Mesendoderm (in vitro differentiated cells): ENCODE data around the gene CALML3.

Source experiments
- DNase-seq: peaks from one replicate; pipeline ENCODE4 v3.0.0; 2013
- H2AK5ac ChIP-seq: 2 replicates; pipeline ENCODE4 v1.6.1; 2013; ENCODE audit warnings: low read length, inconsistent platforms
- H2BK120ac ChIP-seq: 2 replicates; pipeline ENCODE4 v1.6.1; 2013; ENCODE audit warnings: low read depth, mild to moderate bottlenecking, low read length, moderate library complexity, mixed read lengths
- H2BK15ac ChIP-seq: replicated peaks from 2 replicates; pipeline ENCODE4 v1.6.1; 2013; ENCODE audit warnings: low read depth, mild to moderate bottlenecking, moderate library complexity
- H2BK5ac ChIP-seq: 2 replicates; pipeline ENCODE4 v1.6.1; 2013; ENCODE audit warnings: low read length, inconsistent platforms
- H3K18ac ChIP-seq: 2 replicates; pipeline ENCODE4 v1.6.1; 2013; ENCODE audit warnings: mild to moderate bottlenecking, low read length, mixed read lengths
- H3K23ac ChIP-seq: one replicate; pipeline ENCODE4 v1.6.1; 2013; ENCODE audit warnings: low read length
- H3K27ac ChIP-seq: 2 replicates; pipeline ENCODE4 v1.5.1; 2013; ENCODE audit warnings: low read depth, mild to moderate bottlenecking, inconsistent platforms, low read length, moderate library complexity
- H3K27me3 ChIP-seq: 2 replicates; pipeline ENCODE4 v1.6.1; 2013; ENCODE audit warnings: low read length, control low read depth, mild to moderate bottlenecking, inconsistent platforms; ENCODE audit not compliant: insufficient read depth, poor library complexity
- H3K36me3 ChIP-seq: 2 replicates; pipeline ENCODE4 v1.6.1; 2013; ENCODE audit warnings: low read length, inconsistent platforms; ENCODE audit not compliant: control insufficient read depth, insufficient read depth
- H3K4ac ChIP-seq: one replicate; pipeline ENCODE4 v1.6.1; 2013; ENCODE audit warnings: low read depth, mild to moderate bottlenecking, low read length, moderate library complexity
- H3K4me1 ChIP-seq: 2 replicates; pipeline ENCODE4 v1.6.1; 2013; ENCODE audit warnings: low read depth, low read length, inconsistent platforms; ENCODE audit not compliant: control insufficient read depth
- H3K4me2 ChIP-seq: 2 replicates; pipeline ENCODE4 v1.6.1; 2013; ENCODE audit warnings: low read length
- H3K4me3 ChIP-seq: 2 replicates; pipeline ENCODE4 v1.5.1; 2013; ENCODE audit warnings: mild to moderate bottlenecking, low read length
- H3K56ac ChIP-seq: one replicate; pipeline ENCODE4 v1.6.1; 2013; ENCODE audit warnings: low read length
- H3K79me1 ChIP-seq: 2 replicates; pipeline ENCODE4 v1.6.1; 2013; ENCODE audit warnings: low read length, inconsistent platforms
- H3K79me2 ChIP-seq: 2 replicates; pipeline ENCODE4 v1.6.1; 2013; ENCODE audit warnings: mild to moderate bottlenecking, low read length; ENCODE audit not compliant: control insufficient read depth, insufficient read depth
- H3K9ac ChIP-seq: 2 replicates; pipeline ENCODE4 v1.6.1; 2013; ENCODE audit warnings: low read length, inconsistent platforms
- H4K5ac ChIP-seq: one replicate; pipeline ENCODE4 v1.6.1; 2013; ENCODE audit warnings: low read length
- H4K8ac ChIP-seq: one replicate; pipeline ENCODE4 v1.6.1; 2013; ENCODE audit warnings: low read depth, mild to moderate bottlenecking, control low read depth, low read length, moderate library complexity
- WGBS: extraction: QIAGEN DNeasy Blood & Tissue Kit; methylation state at CpG from one replicate; pipeline ENCODE4 v1.1.7; 2013; ENCODE audit warnings: low lambda C conversion rate, missing lambda C conversion rate; ENCODE audit not compliant: insufficient coverage; ENCODE audit errors: extremely low coverage; 5-methylcytosine and 5-hydroxymethylcytosine counted together

Gene CALML3

DNA sequence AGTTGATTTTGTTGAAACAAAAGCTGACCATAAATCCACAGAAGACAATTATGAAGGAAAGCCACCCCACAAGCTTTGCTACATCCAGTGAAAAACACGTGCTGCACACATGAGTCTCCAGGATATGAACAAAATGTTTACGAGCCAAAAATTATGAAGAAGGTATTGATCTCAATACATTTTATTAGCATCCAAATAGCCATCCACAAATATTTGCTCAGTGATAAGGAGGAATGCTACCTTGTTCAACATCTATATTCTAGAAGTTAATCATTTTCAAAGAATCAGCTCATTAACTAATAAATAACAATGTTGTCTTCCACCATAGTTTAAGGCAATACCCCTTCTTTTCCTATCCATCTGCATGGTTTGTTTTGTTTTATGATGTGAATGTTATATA, 42.7 kb downstream of the CALML3 start:
- Histone ChIP-seq H3K23ac (no peak overlapping the region), H3K27ac (no peak overlapping the region)

DNA sequence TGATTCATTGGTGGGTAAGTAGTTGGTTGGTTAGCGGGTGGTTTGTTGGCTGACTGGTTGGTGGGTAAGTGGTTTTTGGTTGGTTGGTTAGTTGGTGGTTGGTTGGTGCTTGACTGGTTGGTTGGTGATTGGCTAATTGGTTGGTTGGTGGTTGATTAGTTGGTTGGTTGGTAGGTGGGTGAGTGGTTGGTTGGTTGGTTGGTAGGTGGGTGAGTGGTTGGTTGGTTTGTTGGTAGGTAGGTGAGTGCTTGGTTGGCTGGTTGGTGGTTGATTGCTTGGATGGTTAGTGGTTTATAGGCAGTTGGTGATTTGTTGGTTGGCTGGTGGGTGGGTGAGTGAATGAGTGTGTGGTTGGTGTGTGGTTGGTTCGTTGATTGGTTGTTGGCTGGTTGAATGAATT, 44.2 kb downstream of the CALML3 start:
- H3K9ac ChIP-seq, result no peak overlapping the region
- DNase-seq, result no peak
- no peak overlapping the region for H2BK5ac ChIP-seq
- no peaks in the 10 kb centered on the region for H3K27me3 ChIP-seq
- H3K27ac ChIP-seq, result no peak overlapping the region
- no peak overlapping the region for H3K4me2 ChIP-seq
- no peak overlapping the region for H2BK120ac ChIP-seq
- no peaks in the 10 kb centered on the region for H3K79me2 ChIP-seq
- no peaks in the 10 kb centered on the region for H3K36me3 ChIP-seq
- no peak overlapping the region for H3K56ac ChIP-seq
- H3K4me3 ChIP-seq, result no peak overlapping the region
- H3K4me1 ChIP-seq, result no peaks in the 10 kb centered on the region
- H3K79me1 ChIP-seq, result no peaks in the 10 kb centered on the region
- no peak overlapping the region for H3K18ac ChIP-seq
- H2AK5ac ChIP-seq, result no peak overlapping the region
- no peak overlapping the region for H2BK15ac ChIP-seq
- H4K8ac ChIP-seq, result no peak overlapping the region
- H3K4ac ChIP-seq, result no peak overlapping the region
- 100% methylated on average over 1 of the region's 2 CpGs for WGBS
- H4K5ac ChIP-seq, result no peak overlapping the region
- no peak overlapping the region for H3K23ac ChIP-seq

More for the DNA sequence above, 42.7 kb downstream of the CALML3 start:
- Histone ChIP-seq H3K27me3 (no peaks in the 10 kb centered on the region), H2AK5ac (no peak overlapping the region), H2BK15ac (no peak overlapping the region), H3K4me3 (no peak overlapping the region), H3K9ac (no peak overlapping the region), H3K4me1 (no peaks in the 10 kb centered on the region), H3K56ac (no peak overlapping the region), H3K79me1 (no peaks in the 10 kb centered on the region), H3K4ac (no peak overlapping the region), H2BK5ac (no peak overlapping the region), H4K5ac (no peak overlapping the region), H3K36me3 (no peaks in the 10 kb centered on the region), H3K79me2 (no peaks in the 10 kb centered on the region), H4K8ac (no peak overlapping the region), H3K18ac (no peak overlapping the region), H2BK120ac (no peak overlapping the region), H3K4me2 (no peak overlapping the region)
- no peak for DNase-seq
- WGBS, result no CpG with 5 or more reads among the region's 2 CpGs

DNA sequence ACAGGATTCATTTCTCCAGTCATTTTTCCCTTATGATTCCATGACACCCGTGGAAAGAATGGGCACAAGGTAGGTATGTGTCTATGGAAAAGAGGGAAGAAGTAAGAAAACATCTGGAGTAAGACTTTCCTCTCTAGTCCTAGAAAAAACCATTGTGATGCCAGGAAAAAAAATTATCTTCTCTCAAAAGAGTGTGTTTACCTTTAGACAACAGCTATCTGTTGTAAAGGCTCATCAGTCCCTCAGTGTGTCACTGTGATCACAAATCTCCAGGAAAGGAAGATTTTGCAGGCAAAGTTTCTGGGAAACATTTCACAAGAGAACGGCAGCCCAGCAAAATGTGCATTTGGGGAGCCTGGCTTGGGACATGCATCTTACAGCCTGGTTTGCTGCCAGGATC, 44.8 kb downstream of the CALML3 start:
- Histone ChIP-seq H3K36me3 (no peaks in the 10 kb centered on the region), H3K79me2 (no peaks in the 10 kb centered on the region), H3K27me3 (no peaks in the 10 kb centered on the region), H3K23ac (no peak overlapping the region), H4K5ac (no peak overlapping the region), H3K27ac (no peak overlapping the region), H2BK15ac (no peak overlapping the region), H3K4me1 (no peaks in the 10 kb centered on the region), H3K4ac (no peak overlapping the region), H3K18ac (no peak overlapping the region), H3K56ac (no peak overlapping the region), H3K9ac (no peak overlapping the region), H2AK5ac (no peak overlapping the region), H2BK120ac (no peak overlapping the region), H3K79me1 (no peaks in the 10 kb centered on the region), H3K4me3 (no peak overlapping the region), H2BK5ac (no peak overlapping the region), H4K8ac (no peak overlapping the region), H3K4me2 (no peak overlapping the region)
- no peak for DNase-seq
- no CpG with 5 or more reads among the region's 2 CpGs for WGBS

DNA sequence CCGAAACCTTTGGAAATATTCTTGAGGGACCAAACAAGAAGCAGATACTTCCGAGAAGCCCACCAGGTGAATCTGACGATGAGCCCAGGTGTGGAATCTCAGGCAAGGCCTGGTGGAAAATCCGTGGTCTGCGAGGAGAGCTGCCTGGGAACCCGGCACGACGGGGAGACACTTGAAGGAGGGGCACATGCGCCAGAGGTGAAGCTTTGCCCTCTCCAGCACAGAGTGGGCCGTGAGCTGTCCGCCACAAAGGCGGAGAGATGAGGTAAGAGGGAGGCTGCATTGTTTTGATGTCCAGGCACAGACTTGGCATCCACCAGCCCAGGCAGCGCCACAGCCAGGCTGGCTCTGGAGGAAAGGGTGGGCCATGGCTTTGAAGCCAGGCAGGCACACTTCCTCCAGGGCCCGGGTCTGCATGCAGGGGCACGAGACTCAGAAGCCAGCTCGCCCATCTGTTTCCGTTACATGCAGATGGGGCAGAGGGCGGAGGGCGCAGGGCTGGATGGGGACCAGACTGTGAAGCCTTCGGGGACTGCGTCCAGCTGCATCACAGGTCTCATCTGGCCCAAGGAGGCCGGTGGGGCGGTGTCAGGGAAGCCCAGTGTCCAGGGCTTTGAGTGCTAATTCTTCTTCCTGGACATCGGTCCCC, 45.4 kb downstream of the CALML3 start:
- H4K5ac ChIP-seq, result no peak overlapping the region
- H3K9ac ChIP-seq, result no peak overlapping the region
- H2BK120ac ChIP-seq, result no peak overlapping the region
- H3K23ac ChIP-seq, result no peak overlapping the region
- H3K4me1 ChIP-seq, result no peaks in the 10 kb centered on the region
- no peak overlapping the region for H3K4me3 ChIP-seq
- no peaks in the 10 kb centered on the region for H3K36me3 ChIP-seq
- WGBS, result no CpG with 5 or more reads among the region's 24 CpGs
- H3K18ac ChIP-seq, result no peak overlapping the region
- H3K4ac ChIP-seq, result no peak overlapping the region
- no peak overlapping the region for H2AK5ac ChIP-seq
- H3K79me2 ChIP-seq, result no peaks in the 10 kb centered on the region
- no peak overlapping the region for H2BK15ac ChIP-seq
- no peak overlapping the region for H3K4me2 ChIP-seq
- DNase-seq, result no peak
- H2BK5ac ChIP-seq, result no peak overlapping the region
- H3K79me1 ChIP-seq, result no peaks in the 10 kb centered on the region
- no peaks in the 10 kb centered on the region for H3K27me3 ChIP-seq
- H3K27ac ChIP-seq, result no peak overlapping the region
- no peak overlapping the region for H4K8ac ChIP-seq
- H3K56ac ChIP-seq, result no peak overlapping the region

DNA sequence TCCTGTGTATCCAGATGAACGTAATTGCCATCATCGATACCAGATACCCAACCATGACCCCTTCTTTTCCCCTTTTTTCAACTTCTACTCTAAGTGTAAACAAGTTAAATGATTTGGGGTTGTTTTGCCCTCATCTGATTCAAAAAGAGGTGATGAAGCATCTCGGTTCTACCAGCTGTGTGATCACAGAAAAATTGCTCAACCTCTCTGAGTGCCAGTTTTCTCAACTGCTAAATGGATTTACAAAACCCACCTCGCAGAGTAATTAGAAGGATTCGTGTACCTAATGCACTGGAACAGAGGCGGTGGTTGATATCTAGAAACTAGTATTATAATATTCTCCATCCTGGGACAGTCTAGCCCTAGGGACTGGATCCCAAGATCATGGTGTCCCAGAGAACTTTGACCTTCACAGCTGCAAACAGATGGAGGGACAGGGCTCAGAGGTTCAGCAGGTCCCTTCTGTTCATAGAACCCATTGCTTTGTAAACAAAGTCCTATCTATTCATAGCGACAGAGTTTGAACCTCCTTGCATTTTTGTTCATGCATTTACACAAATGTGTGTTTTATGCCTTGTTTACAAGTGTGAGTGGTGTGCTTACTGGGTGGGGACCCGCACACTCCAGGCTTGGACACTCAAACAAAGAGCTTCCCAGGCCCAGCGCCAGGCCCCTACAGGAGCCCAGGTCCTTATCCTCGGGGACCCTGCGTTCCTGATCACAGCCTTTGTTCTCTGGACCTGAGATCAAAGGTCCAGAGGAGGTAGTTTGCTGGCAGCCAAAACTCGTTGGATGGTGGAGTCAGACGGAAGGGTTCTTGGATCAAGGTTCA, 46.4 kb downstream of the CALML3 start:
- no peak overlapping the region for H3K56ac ChIP-seq
- no peaks in the 10 kb centered on the region for H3K27me3 ChIP-seq
- H2BK5ac ChIP-seq, result no peak overlapping the region
- H3K4me2 ChIP-seq, result no peak overlapping the region
- no peaks in the 10 kb centered on the region for H3K36me3 ChIP-seq
- no peak for DNase-seq
- no peak overlapping the region for H4K5ac ChIP-seq
- H3K4ac ChIP-seq, result no peak overlapping the region
- no peak overlapping the region for H2BK120ac ChIP-seq
- WGBS, result no CpG with 5 or more reads among the region's 13 CpGs
- no peak overlapping the region for H3K23ac ChIP-seq
- no peak overlapping the region for H2BK15ac ChIP-seq
- no peak overlapping the region for H3K27ac ChIP-seq
- no peaks in the 10 kb centered on the region for H3K79me1 ChIP-seq
- H3K18ac ChIP-seq, result no peak overlapping the region
- no peak overlapping the region for H3K4me3 ChIP-seq
- H3K9ac ChIP-seq, result no peak overlapping the region
- H3K79me2 ChIP-seq, result no peaks in the 10 kb centered on the region
- H4K8ac ChIP-seq, result no peak overlapping the region
- no peak overlapping the region for H2AK5ac ChIP-seq
- no peaks in the 10 kb centered on the region for H3K4me1 ChIP-seq
